GM19193 (cell line): ENCODE results near the gene GRIN2A.

Experiments used
- POLR2A ChIP-seq: IDR thresholded peaks from 4 replicates; pipeline ENCODE4 v1.6.1; 2011; ENCODE audit not compliant: insufficient read depth, insufficient read length; ENCODE audit errors: extremely low read depth

Gene GRIN2A

GRCh38 chr16:9805109-9805508 is 377.1 kb downstream of the GRIN2A start:
- no peak for TF ChIP-seq POLR2A

- TF ChIP-seq POLR2A, result no peak
Observed at GRCh38 chr16:9802160-9802559, 380.1 kb downstream of the GRIN2A start.

- TF ChIP-seq POLR2A, result no peak
Observed at GRCh38 chr16:9801651-9802050, 380.6 kb downstream of the GRIN2A start.

- TF ChIP-seq POLR2A, result no peak
Observed at GRCh38 chr16:9800186-9800738, 382.0 kb downstream of the GRIN2A start.

GRCh38 chr16:9798952-9799580 is 383.2 kb downstream of the GRIN2A start:
- no peak for TF ChIP-seq POLR2A

GRCh38 chr16:9798474-9798873 is 383.8 kb downstream of the GRIN2A start:
- no peak for TF ChIP-seq POLR2A

GRCh38 chr16:9797306-9797705 is 384.9 kb downstream of the GRIN2A start:
- no peak for TF ChIP-seq POLR2A

- no peak for TF ChIP-seq POLR2A
Observed at GRCh38 chr16:9793623-9794022, 388.6 kb downstream of the GRIN2A start.

- no peak for TF ChIP-seq POLR2A
Observed at GRCh38 chr16:9791556-9791955, 390.7 kb downstream of the GRIN2A start.

GRCh38 chr16:9790199-9790598 is 392.0 kb downstream of the GRIN2A start:
- TF ChIP-seq POLR2A, result no peak

- no peak for TF ChIP-seq POLR2A
Observed at GRCh38 chr16:9787717-9788116, 394.5 kb downstream of the GRIN2A start.

- no peak for TF ChIP-seq POLR2A
Observed at GRCh38 chr16:9780831-9781230, 401.4 kb downstream of the GRIN2A start.

GRCh38 chr16:9778849-9779248 is 403.4 kb downstream of the GRIN2A start:
- no peak for TF ChIP-seq POLR2A

- no peak for TF ChIP-seq POLR2A
Observed at GRCh38 chr16:9775998-9776397, 406.2 kb downstream of the GRIN2A start.

- TF ChIP-seq POLR2A, result no peak
Observed at GRCh38 chr16:9773289-9773688, 408.9 kb downstream of the GRIN2A start.

GRCh38 chr16:9772526-9773225 is 409.6 kb downstream of the GRIN2A start:
- no peak for TF ChIP-seq POLR2A
